ENCODE data around the gene CES2. TPM values are rescaled to one million over a fixed set of nuclear protein-coding genes. Genes with fewer than 3 reads are reported as not detected.

CES2 gene
- total and polyA plus RNA-seq, 10 of the 15 experiments (the other 5 are each of a cell fraction or from before 2014, with no cell fraction given): 1.6 to 33.7 (median 21.0) TPM

- ATAC-seq: no peak
- no peaks in the 10 kb centered on the region for H3K79me2 ChIP-seq (ENCODE audit: control insufficient read depth, insufficient read depth, low read length)
- SMC1A ChIA-PET (ENCODE audit: uncharacterized antibody, unreplicated experiment): interaction anchor here (1.0 to 3.0 kb wide), 5 partner anchors 10 to 122 kb away, joined by 3 to 9 read pairs (median 3); no protein-coding TSS in a partner anchor
- RAD21 ChIA-PET (ENCODE audit: unreplicated experiment): interaction anchor here (1.0 to 1.9 kb wide), 7 partner anchors 10 to 258 kb away, joined by 3 to 6 read pairs (median 4); partner anchors contain the start of gene PDP2
- no peaks in the 10 kb centered on the region; the same call in 1 of the 2 replicates for H3K4me1 ChIP-seq (ENCODE audit: control insufficient read depth, insufficient read depth, low read length)
- FAIRE-seq: no peak
- POLR2A ChIA-PET: interaction anchor here (1.0 kb wide), 1 partner anchor 13 kb away, joined by 3 read pairs; no protein-coding TSS in a partner anchor
- intact Hi-C loops (cut with micrococcal nuclease; ENCODE audit: unreplicated experiment) (loop anchor here (1.0 kb wide), 2 partner anchors 33 to 52 kb away; no protein-coding TSS in a partner anchor), in situ Hi-C loops (cut with MboI) (no loop called here)
- no peaks in the 10 kb centered on the region for H3K36me3 ChIP-seq (ENCODE audit: control insufficient read depth in 2 of 2, insufficient read depth in 2 of 2, low read length in 1 of 2)
- 95% methylated on average over 5 of the region's 5 CpGs for WGBS (ENCODE audit: insufficient coverage, insufficient replicate concordance, low lambda C conversion rate, missing lambda C conversion rate)
- no peak overlapping the region for H3K27ac ChIP-seq (ENCODE audit: control insufficient read depth, insufficient read depth)
- no peak overlapping the region for H3K9ac ChIP-seq (ENCODE audit: control insufficient read depth, insufficient read depth, low read length)
- no peaks in the 10 kb centered on the region for H3K27me3 ChIP-seq (replicated peaks in 1 of 2; ENCODE audit: control insufficient read depth in 2 of 2, insufficient read depth in 2 of 2, low read length in 1 of 2)
- CTCF ChIA-PET: interaction anchor here (0.7 to 9.7 kb wide), 19 partner anchors 8 to 89 kb away, joined by 3 to 77 read pairs (median 4); partner anchors contain the start of genes CDH16, PDP2 and RRAD
- H2AFZ ChIP-seq (ENCODE audit: control insufficient read depth, low read depth, low read length): no peak overlapping the region
- DNase-seq (ENCODE audit: low read depth, low spot score): no peak
- no peak overlapping the region for H3K4me2 ChIP-seq (ENCODE audit: control insufficient read depth, insufficient read depth)
- H4K20me1 ChIP-seq (ENCODE audit: control insufficient read depth, insufficient read depth): no peaks in the 10 kb centered on the region
- BruUV-seq (replicated peaks): no TSS peak
- no peak for TF ChIP-seq CHD4 (IDR thresholded peaks at IDR 0.05)
- H3K9me3 ChIP-seq (replicated peaks; ENCODE audit: control insufficient read depth, insufficient read depth, low read length): no peaks in the 10 kb centered on the region
- no peak overlapping the region for H3K4me3 ChIP-seq
These were observed 39.7 kb upstream of the CES2 start for GRCh38 chr16:66895689-66895979.

- 54% methylated on average over 3 of the region's 3 CpGs for WGBS (ENCODE audit: insufficient coverage, insufficient replicate concordance, low lambda C conversion rate, missing lambda C conversion rate)
- no TSS peak for BruUV-seq (replicated peaks)
- no peak overlapping the region for H3K4me3 ChIP-seq
- CTCF ChIA-PET: interaction anchor here (0.6 to 9.7 kb wide), 10 partner anchors 12 to 89 kb away, joined by 3 to 77 read pairs (median 5); partner anchors contain the start of gene RRAD
- SMC1A ChIA-PET (ENCODE audit: uncharacterized antibody, unreplicated experiment): interaction anchor here (1.3 to 3.0 kb wide), 2 partner anchors 10 to 33 kb away, joined by 4 to 9 read pairs; no protein-coding TSS in a partner anchor
- H2AFZ ChIP-seq (ENCODE audit: control insufficient read depth, low read depth, low read length): no peak overlapping the region
- no peak overlapping the region for H3K4me2 ChIP-seq (ENCODE audit: control insufficient read depth, insufficient read depth)
- intact Hi-C loops (cut with micrococcal nuclease; ENCODE audit: unreplicated experiment): loop anchor here (1.0 kb wide), 2 partner anchors 32 to 51 kb away; no protein-coding TSS in a partner anchor
- no peaks in the 10 kb centered on the region for H3K9me3 ChIP-seq (replicated peaks; ENCODE audit: control insufficient read depth, insufficient read depth, low read length)
- DNase-seq (ENCODE audit: low read depth, low spot score) (no peak), ATAC-seq (no peak), FAIRE-seq (no peak)
- no peaks in the 10 kb centered on the region for H3K36me3 ChIP-seq (ENCODE audit: control insufficient read depth in 2 of 2, insufficient read depth in 2 of 2, low read length in 1 of 2)
- no peak overlapping the region for H3K27ac ChIP-seq (ENCODE audit: control insufficient read depth, insufficient read depth)
- POLR2A ChIA-PET: interaction anchor here (1.0 kb wide), 1 partner anchor 14 kb away, joined by 3 read pairs; no protein-coding TSS in a partner anchor
- H4K20me1 ChIP-seq (ENCODE audit: control insufficient read depth, insufficient read depth): no peaks in the 10 kb centered on the region
- no peaks in the 10 kb centered on the region for H3K27me3 ChIP-seq (replicated peaks in 1 of 2; ENCODE audit: control insufficient read depth in 2 of 2, insufficient read depth in 2 of 2, low read length in 1 of 2)
- RAD21 ChIA-PET (ENCODE audit: unreplicated experiment): interaction anchor here (1.0 to 1.9 kb wide), 6 partner anchors 15 to 258 kb away, joined by 3 to 6 read pairs (median 4); partner anchors contain the start of gene PDP2
- in situ Hi-C loops (cut with MboI): no loop called here
- no peak overlapping the region for H3K9ac ChIP-seq (ENCODE audit: control insufficient read depth, insufficient read depth, low read length)
- no peaks in the 10 kb centered on the region; the same call in 1 of the 2 replicates for H3K4me1 ChIP-seq (ENCODE audit: control insufficient read depth, insufficient read depth, low read length)
- H3K79me2 ChIP-seq (ENCODE audit: control insufficient read depth, insufficient read depth, low read length): no peaks in the 10 kb centered on the region
- TF ChIP-seq EZH2 (IDR thresholded peaks at IDR 0.05; ENCODE audit: borderline replicate concordance, control insufficient read depth, low read depth, low read length) (no peak), BCL3 (IDR thresholded peaks at IDR 0.05; ENCODE audit: borderline replicate concordance, insufficient read depth, low read depth, low read length, poor library complexity, severe bottlenecking) (no peak), NFIC (IDR thresholded peaks at IDR 0.05; ENCODE audit: low read depth, low read length) (no peak), RB1 (IDR thresholded peaks at IDR 0.05; ENCODE audit: borderline replicate concordance) (no peak), ZNF217 (IDR thresholded peaks at IDR 0.05) (no peak), RAD21 (IDR thresholded peaks at IDR 0.05; ENCODE audit: insufficient read depth, low read depth, low read length) (no peak), ZNF24 (IDR thresholded peaks at IDR 0.05) (no peak), ASH2L (IDR thresholded peaks at IDR 0.05; ENCODE audit: borderline replicate concordance, low read depth) (no peak), ZZZ3 (IDR thresholded peaks at IDR 0.05; ENCODE audit: control insufficient read depth, insufficient read length, low read depth) (no peak), CBFB (IDR thresholded peaks at IDR 0.05; ENCODE audit: low read depth) (no peak), IRF5 (IDR thresholded peaks at IDR 0.05; ENCODE audit: borderline replicate concordance) (no peak), CBX5 (IDR thresholded peaks at IDR 0.05; ENCODE audit: low read depth) (no peak), HDAC2 (IDR thresholded peaks at IDR 0.05) (no peak), TCF3 (IDR thresholded peaks at IDR 0.05; ENCODE audit: borderline replicate concordance, insufficient read depth, low read depth, low read length) (no peak), POU2F2 (IDR thresholded peaks at IDR 0.05; ENCODE audit: borderline replicate concordance, low read depth, low read length) (no peak)
These were observed 39.3 kb upstream of the CES2 start for GRCh38 chr16:66895999-66896398.
